Fibroblast of lung (primary cell): ENCODE measurements around the gene NFATC2.

ENCODE experiments used
- CTCF ChIP-seq, 2 donors: IDR thresholded peaks in 1 of 2; conservative IDR thresholded peaks in 1 of 2; 1 replicate in 1 of 2; 2 replicates in 1 of 2; pipeline ENCODE4 v1.5.1; 2011 to 2012; ENCODE audit warnings: low read length in 2 of 2, control low read depth in 1 of 2, inconsistent platforms in 1 of 2, low read depth in 1 of 2, mild to moderate bottlenecking in 1 of 2
- EZH2 ChIP-seq: IDR thresholded peaks from 2 replicates; pipeline ENCODE4 v1.5.1; 2012; ENCODE audit warnings: low read length, control low read depth, mild to moderate bottlenecking; ENCODE audit errors: missing control alignments

DNA sequence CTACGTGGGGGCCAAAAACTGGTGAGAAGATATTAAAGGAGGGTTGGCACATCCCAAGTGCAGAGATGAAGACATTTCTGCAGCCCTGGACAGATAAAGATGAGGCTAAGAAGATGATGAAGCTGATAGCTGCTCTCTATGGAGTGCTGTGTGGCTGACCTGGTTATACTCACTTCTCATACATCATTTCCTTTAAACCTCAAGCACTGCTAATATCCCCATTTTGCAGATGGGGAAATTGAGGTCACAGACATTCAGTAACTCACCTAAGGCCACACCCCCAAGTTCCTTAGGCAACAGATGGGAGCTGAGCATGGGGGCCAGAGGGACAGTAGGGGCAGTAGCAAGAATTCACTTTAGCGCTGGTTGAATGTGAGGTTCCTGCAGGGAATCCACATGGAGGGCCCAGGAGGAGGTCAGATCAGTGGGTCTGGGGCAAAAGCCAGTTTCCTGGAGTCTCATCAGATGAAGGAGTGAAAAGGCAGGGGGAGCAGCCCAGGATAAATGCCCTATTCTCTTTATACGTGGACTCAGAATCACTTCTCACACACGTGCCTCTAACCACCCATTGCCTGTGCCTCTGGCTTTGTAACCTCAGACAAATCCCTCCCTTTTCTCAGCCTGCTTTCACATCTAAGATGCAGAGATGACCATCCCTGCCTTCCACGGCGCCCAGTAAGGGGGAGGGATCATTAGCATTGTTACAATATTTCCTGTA lies 125.8 kb downstream of the NFATC2 start:
- TF ChIP-seq CTCF (conservative IDR thresholded peaks at IDR 0.05 in 1 of 2, IDR thresholded peaks at IDR 0.05 in 1 of 2; ENCODE audit: low read depth in 1 of 2, low read length in 2 of 2) (no peak), EZH2 (no peak)
